HG02943 (cell line): ENCODE data around the gene KIFC3.
"Not testable (repeated sequence)": the region's sequence is repeated elsewhere in the genome, so short reads cannot be mapped to it uniquely, and the experiment has no call there.

Experiments used
- ATAC-seq: cut with Tn5 transposase; IDR thresholded peaks from one replicate; pipeline ENCODE4 v1.9.1; 2021; ENCODE audit warnings: mild to moderate bottlenecking, low read depth, moderate library complexity; ENCODE audit not compliant: unreplicated experiment

The KIFC3 gene

DNA sequence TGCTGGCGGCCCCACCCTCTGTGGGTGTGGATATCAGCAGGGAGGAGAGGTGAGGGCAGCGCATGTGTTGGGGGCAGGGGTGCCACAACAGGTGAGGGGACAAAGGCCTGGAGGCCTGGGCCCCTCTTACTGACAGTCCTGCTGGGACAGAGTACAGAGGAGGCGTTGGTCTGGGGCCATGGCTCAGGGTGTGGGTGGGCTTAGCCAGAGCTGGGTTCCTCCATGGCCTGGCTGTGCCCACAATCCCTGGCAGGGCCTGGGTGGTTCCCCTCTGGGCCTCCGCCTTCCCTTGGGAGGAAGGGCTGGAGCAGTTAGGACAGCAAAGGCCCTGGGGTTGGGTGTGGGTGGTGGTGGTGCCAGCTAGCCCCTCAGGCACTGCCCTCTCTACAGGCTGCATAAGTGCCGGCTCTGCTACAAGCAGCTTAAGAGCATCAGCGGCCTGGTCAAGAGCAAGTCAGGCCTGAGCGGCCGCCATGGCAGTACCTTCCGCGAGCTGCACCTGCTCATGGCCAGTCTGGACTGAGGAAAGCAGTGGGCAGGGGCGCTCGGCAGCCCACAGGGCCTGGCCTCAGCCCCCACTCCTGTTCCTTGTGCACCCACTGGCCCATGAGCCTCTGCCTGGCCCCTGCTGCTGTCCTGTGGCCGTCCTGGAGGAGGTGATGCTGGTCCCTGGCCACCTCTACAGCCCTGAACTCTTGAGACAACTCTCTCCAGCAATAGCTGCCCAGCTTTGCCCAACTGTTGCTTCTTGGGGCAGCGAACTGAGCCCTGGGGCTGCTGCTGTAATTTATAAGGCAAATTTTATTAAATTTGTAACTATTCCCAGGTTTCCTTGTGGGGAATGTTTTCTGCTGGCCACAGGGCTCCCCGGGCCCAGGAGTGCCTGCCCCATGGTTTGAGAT is 45.6 kb downstream of the KIFC3 start:
- ATAC-seq: no peak

DNA sequence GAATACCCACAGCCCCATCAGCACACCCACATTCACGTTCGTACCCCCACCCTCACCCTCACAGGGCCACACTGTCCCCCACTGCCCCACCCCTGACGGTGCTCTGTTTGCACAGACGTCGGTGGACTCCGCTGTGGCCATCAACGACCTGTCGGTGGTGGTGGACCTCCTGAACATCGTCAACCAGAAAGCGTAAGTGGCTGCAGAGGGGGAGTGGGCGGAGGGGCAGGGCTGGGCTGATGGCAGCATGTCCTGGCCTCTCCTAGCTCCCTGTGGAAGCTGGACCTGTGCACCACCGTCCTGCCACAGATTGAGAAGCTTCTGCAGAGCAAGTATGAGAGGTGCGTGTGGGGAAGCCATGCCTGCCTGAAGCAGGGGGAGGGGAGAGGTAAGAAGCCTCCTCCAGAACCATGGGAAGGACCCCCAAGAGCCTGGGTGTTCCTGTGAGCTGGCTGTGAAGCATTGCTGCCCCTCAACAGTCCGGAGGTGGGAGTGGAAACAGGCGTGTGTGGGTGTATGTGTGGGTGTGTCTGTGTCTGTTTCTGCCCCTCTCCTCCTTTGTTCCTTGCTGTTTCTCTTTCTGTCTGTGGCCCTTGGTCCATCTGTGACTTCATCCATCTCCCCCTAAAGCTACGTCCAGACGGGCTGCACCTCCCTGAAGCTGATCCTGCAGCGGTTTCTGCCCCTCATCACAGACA is 46.4 kb downstream of the KIFC3 start:
- no peak for ATAC-seq

DNA sequence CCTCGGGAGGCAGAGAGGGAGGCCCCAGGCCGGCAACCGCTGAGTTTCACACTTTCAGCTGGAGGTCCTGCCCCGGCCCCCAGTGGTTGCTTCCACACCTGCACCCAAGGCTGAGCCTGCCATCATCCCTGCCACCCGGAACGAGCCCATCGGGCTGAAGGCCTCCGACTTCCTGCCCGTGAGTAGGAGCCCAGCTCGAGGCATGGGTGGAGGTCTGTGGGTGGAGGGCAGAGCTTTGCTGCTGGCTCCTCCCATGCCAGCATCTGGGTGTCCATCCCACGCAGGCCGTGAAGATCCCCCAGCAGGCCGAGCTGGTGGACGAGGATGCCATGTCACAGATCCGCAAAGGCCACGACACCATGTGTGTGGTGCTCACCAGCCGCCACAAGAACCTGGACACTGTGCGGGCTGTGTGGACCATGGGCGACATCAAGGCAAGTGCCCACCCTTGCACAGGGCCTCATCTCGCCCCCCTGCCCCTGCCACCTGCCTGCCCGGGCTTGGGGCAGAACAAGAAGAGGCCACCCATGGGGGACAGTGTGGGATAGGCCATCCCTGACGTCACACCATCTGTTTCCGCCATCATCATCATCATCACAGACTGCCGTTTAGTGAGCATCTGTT is 47.1 kb downstream of the KIFC3 start:
- ATAC-seq: no peak

DNA sequence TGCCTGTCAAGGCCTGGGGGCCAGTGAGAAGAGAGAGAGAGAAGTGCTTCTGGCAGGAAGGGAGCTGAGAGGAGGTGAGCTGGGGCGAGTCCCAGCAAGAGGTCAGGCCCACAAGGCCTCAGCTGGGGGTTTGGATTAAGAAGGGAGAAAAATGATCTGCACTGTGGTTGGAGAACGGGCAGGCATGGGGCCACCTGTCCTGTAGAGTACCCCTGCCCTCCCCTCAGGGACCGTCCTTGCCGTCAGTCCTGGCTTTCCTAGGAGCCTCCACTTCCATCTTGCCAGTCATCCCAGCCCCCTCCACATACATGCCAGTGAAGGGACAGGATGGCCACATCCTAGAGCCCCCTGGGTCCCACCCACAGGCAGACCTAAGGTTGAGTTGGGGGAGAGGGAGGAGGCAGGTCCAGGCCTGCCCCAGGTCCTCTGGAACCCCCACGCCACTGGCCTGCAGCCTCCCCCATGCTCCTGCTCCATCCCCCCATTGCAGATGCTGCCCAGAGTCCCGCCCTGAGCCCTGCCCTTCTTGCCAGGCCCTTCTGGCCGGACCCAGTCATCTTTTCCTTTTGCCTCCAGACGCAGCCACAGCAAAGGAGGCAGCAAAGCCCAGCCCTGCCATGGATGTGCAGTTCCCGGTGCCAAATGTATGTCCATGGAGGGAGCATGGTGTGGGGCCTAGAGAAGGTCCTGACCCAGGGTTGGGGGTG is 47.8 kb downstream of the KIFC3 start:
- no peak for ATAC-seq

DNA sequence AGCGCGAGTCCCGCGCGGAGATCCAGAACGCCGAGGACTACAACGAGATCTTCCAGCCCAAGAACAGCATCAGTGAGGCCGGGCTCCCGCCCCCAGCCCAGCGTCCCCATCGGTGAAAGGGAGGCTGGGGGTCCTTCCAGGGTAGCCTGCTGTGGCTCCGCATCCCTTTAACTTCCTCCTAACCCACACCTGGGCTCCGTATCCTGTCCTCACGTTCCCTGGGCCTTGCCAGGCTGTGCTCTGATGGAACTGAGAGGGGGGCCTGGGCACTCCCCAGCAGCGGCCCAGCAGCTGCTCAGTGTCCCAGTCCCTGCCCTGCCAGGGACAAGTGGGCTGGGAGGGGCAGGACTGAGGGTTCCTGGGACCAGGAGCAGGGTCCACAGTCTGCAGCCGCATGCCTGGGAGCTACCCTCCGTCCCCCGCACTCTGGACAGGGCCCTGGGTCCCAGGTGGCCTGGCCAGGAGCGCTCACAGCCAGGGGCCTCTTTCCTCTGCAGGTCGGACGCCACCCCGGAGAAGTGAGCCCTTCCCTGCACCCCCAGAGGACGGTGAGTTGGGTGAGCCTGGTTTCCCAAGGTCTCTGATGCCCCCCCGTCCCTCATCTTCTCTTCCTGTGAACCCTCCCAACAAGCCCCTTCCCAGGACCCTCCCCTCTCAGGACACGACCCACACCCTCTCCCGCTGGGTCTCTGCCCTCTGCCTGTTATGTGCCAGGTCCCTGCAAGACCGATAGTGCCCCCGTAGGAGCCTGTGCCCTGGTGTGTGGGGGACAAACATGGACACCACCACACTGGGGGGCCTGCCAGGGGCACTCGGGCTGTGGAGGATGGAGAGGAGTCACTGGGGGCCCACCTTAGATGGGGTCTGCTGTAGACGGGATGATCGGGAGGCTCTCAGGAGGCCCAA is 48.6 kb downstream of the KIFC3 start:
- no peak for ATAC-seq

DNA sequence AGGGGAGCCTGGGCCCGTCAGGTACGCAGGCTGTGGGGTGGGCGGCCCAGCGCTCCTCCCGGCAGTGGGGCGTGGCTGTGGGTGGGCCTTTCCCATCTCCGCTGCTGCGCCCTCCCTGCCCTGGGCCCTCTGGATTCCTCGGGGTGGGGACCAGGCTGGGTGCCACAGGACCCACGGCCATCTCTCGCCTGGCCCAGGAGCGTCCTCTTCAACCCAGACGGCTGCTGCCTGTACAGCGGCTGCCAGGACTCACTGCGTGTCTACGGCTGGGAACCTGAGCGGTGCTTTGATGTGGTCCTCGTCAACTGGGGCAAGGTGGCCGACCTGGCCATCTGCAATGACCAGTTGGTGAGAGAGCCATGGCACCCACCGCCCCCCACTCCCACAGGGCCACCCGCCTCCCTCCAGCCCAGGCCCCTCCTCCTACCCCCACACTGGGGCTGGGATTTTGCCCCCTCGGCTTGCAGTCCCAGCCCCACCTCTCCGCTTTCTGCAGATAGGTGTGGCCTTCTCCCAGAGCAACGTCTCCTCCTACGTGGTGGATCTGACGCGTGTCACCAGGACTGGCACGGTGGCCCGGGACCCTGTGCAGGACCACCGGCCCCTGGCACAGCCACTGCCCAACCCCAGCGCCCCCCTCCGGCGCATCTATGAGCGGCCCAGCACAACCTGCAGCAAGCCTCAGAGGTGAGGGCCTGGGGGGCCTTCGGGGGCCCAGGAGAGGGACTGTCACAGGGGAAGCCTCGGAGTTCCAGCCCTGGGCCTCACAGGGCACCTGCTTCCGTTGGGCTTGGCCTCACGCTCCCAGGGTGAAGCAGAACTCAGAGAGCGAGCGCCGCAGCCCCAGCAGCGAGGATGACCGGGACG is 49.5 kb downstream of the KIFC3 start:
- ATAC-seq: no peak

DNA sequence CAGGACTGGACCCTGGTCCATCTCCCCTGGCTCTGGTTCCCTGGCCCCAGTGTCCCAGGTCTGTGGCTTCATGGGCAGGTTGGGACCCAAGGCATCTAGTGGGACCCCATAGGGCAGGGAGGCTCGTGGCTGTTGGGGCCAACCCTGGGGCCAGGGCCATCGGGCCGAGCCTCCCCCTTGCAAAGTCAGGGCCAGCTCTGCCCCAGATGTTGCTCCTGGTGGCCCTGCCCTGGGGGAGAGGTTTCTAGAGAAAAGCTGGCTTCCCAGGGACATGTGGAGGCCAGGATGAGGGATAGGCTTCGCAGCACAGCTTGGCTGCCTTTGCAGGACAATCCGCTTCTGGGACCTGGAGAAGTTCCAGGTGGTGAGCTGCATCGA is 50.1 kb downstream of the KIFC3 start:
- ATAC-seq: no peak

DNA sequence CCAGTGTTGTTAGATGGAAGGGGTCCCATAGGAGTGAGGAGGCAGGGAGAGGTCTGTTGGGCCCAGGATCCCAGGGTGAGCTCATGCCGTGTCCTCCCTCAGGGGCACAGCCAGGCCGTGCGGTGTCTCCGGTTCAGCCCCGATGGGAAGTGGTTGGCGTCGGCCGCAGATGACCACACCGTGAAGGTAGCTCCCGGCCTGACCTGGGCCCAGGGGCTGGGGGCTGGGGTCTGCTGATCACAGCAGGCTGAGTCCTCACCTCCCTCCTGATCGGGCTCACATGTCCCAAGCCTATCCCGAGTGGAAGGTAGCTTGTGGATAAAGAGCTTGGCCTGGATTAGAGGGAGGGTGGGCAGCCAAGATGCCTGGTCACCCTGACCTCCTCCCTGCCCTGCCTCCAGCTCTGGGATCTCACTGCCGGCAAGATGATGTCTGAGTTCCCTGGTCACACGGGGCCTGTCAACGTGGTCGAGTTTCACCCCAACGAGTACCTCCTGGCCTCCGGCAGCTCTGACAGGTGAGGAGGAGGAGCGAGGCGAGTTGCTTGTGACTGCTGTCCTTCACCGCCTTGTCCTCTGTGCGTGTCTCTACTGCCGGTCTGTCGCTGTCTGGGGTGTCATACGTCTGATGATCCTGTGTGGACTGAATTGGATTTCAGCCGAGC is 50.6 kb downstream of the KIFC3 start:
- no peak for ATAC-seq

DNA sequence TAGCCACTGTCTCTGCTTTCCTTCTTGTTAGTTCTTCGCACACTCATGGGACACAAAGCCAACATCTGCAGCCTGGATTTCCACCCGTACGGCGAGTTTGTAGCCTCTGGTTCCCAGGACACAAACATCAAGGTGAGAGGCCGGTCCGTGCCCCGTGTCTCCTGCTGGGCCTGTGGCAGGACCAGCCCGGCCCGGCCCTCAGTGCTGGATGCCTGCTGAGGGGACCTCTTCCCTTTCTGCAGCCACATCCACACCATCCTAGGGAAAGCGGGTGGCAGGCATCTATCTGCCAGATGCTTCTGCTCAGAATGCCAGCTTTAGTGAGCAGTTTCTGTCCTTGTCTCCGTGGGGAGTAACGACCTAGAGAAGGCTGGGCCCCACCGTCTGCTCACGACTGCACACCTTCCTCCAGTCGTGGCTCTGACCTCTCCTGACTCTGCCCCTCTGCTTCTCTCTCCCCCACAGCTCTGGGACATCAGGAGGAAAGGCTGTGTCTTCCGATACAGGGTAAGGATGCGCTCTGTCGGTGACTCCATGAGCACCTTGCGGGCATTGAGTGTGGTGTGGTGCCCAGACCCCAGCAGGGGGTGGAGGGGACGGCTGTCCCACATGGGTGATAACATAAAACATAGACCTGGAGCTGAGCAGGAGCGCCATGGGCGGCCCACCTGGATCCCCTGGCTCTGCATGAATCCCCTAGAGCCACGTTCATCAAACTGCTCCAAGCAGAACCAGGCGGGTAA is 51.3 kb downstream of the KIFC3 start:
- no peak for ATAC-seq

DNA sequence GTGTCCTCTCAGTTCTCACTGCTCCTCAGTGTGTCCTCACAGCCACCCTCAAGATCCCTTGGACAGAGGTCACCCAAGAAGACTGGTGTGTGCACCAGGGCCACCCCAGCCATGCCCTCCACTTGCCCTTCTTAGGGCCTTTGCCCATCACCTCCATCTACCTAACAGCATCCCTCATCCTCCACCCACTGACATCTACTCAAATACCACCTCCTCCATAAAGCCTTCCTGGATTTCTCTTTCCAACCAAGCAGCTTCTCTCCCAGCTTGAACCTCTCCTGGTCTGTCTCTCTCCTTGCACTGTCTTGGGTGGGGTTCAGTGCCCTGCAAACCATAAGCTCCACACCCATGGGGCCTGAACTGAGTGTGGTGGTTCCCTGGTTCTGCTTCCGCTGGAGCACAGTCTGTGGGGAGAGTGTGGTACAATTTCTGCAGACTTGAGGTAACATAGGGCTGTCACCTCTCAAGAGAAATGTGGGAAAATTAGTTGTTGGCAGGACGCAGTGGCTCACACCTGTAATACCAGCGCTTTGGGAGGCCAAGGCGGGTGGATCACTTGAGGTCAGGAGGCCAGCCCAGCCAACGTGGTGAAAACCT is 52.3 kb downstream of the KIFC3 start:
- ATAC-seq: no peak

DNA sequence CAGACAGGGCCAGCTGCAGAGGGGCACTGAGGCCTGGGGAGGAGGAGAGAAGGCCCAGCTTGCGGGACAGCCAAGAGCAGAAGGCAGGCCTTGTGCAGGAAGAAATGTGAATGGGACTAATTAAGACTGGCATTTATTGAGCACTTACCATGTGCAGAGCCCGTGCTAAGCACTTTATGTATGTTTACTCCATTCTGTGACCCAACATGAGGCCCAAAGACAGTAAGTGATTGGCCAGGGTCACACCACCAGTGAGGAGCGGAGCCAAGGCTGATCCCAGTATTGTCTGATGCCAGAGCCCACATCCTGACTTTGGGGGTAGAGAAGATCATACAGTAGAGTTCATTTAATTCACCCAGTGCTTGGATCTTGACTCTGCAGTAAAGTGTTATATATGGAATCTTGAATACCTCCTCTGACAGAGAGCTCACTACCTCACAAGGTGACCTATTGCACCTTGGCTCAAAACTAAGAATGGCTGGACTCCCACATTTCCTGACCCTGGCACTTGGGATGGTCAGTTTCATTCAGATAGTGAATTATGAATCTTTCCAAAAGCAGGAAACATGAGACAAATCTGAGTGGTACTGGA is 53.1 kb downstream of the KIFC3 start:
- ATAC-seq: no peak

DNA sequence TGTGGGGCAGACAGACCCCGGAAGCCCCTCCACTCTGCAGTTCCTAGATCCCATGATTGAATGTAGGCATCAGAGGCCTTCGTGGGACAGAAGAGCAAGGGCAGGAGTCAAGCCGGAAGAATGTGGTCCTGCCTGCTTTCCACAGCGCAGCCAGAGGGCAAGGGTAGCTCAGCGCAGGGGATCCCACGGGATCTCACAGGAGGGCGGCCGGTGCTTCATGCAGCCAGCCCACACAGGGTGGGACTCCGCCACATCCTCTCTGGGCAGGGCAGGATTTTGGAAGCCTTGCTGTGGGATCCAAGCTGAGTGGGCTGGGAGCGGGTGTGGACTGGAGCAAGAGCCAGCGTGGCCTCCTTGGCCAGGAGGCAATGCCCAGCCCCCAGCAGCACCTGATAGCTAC is 53.7 kb downstream of the KIFC3 start:
- ATAC-seq: no peak

DNA sequence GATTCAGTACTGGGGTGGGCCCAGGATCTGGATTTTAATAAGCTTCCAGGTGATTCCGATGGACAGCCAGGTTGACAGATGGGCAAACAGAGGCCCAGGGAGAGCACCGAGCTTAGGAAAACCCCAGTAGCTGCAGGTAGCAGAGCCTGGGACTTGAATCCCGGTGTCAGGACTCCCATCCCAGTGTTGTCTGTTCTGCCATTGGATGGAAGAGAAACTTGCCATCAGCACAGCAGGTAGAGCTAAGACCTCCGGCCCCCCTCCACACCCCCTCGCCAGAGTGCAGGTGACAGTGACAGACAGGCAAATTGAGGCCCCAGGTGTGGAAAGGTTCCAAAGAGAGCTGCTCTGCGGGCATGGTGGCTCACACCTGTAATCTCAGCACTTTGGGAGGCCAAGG is 54.3 kb downstream of the KIFC3 start:
- no peak for ATAC-seq

DNA sequence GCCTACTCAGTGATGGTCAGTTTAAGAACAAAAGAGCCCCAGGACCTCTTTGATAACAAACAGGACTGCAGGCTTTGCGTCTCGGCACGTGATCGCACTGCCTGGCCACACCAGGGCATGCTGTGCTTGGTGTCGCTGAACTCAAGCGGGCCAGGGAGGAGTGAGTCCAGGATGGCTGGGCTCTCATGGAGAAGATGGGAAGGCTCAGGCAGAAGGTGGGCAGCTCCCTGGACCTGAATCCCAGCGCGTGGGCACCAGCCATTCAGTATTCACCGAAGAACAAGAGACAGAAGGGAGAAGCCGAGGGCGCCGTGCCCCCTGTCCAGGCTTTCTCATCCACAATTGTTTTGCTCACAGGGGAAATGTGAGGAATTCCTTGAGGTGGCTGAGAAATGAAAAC is 54.8 kb downstream of the KIFC3 start:
- ATAC-seq: no peak

DNA sequence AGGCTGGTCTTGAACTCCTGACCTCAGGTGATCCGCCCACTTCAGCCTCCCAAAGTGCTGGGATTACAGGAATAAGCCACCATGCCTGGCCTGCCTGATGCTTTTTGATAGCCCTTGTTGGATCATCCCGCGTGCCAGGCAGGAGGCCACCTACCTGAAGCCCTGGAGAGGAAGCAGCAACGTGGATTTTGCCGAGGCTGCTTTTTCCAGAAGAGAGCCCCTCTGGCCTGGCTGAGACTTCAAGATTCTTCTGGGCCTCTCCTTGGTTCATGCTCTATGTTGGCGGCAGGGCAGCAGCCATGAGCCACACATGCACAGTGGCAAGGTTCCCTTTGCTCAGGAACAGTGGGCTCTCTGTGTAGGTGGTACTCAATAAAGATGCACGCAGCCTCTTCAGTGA is 55.2 kb downstream of the KIFC3 start:
- ATAC-seq: no peak

DNA sequence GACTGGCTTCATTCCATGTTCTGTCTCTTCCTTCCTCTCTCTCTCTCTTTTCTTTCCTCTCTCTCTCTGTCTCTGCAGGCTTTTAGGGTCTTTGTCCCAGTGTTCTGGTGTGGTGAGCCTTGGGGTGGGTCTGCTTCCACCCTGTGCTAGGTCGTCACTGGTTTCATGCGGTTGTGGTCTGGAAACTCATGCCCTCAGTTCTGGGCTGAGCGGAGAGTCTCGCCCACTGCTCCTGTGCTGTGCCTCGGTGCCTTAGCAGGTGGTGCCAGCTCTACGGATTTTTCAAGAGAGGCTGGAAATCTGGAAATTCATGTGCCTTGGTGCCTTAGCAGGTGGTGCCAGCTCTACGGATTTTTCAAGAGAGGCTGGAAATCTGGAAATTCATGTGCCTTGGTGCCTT is 56.0 kb downstream of the KIFC3 start:
- not testable (repeated sequence) for ATAC-seq

DNA sequence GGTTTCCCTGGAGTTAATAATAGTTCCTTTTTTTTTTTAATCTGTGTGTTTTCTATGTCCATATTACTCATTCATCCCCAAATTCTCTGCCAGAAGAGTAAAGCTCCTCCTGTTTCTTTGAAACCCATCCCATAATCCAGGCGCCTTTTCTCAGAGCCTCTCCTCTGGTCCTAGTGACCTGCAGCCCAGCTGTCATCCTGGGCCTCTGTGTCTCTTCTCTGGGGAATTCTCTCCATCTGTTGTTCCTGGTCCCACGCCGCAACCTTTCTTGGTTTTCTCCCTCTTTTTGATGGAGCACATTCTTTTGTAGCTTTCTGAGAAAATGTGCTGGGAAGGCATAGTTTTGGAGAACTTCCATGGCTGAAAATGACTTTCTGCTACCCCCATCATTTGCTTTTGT is 56.5 kb downstream of the KIFC3 start:
- no peak for ATAC-seq
